HG02973 (cell line): ENCODE measurements around the gene TBL3.

Experiments used
- ATAC-seq: cut with Tn5 transposase; IDR thresholded peaks from one replicate; pipeline ENCODE4 v1.9.1; 2021; ENCODE audit warnings: moderate library complexity; ENCODE audit not compliant: unreplicated experiment

Gene TBL3

GRCh38 chr16:1981398-1981836, 9.6 kb downstream of the TBL3 start, which contains the start of gene NOXO1:
Gene NOXO1 (minus strand): TSS chr16:1981469. CDS start chr16:1981179, 290 bp downstream.
- no peak for ATAC-seq

GRCh38 chr16:1982013-1982433, 10.2 kb downstream of the TBL3 start:
- ATAC-seq, result no peak

- ATAC-seq, result no peak
These were observed 11.2 kb downstream of the TBL3 start for GRCh38 chr16:1982991-1983543.

- ATAC-seq, result peak; percentile 54
These were observed 11.9 kb downstream of the TBL3 start, which contains the start of gene GFER for GRCh38 chr16:1983544-1984346. Gene GFER (plus strand): TSS chr16:1984193. CDS start chr16:1984219, 26 bp downstream.

GRCh38 chr16:1984347-1985225, 12.7 kb downstream of the TBL3 start:
- ATAC-seq, result peak; percentile 4

- ATAC-seq, result no peak
These were observed 13.8 kb downstream of the TBL3 start for GRCh38 chr16:1985466-1986150.

- ATAC-seq, result no peak
These were observed 15.3 kb downstream of the TBL3 start for GRCh38 chr16:1987198-1987597.

GRCh38 chr16:1989209-1990100, 17.6 kb downstream of the TBL3 start, which contains the start of gene SYNGR3:
Gene SYNGR3 (plus strand): TSS chr16:1989970. CDS start chr16:1990103, 133 bp downstream.
- no peak for ATAC-seq

- no peak for ATAC-seq
These were observed 18.2 kb downstream of the TBL3 start for GRCh38 chr16:1990101-1990350.

GRCh38 chr16:1990351-1991134, 18.7 kb downstream of the TBL3 start:
- ATAC-seq, result no peak

GRCh38 chr16:1991135-1991551, 19.3 kb downstream of the TBL3 start:
- no peak for ATAC-seq

- no peak for ATAC-seq
These were observed 19.7 kb downstream of the TBL3 start for GRCh38 chr16:1991588-1991947.

GRCh38 chr16:1991948-1992703, 20.3 kb downstream of the TBL3 start:
- ATAC-seq, result peak; percentile 39

- ATAC-seq, result no peak
These were observed 21.0 kb downstream of the TBL3 start for GRCh38 chr16:1992704-1993317.

GRCh38 chr16:1993731-1994131, 21.9 kb downstream of the TBL3 start:
- no peak for ATAC-seq

- ATAC-seq, result no peak
These were observed 25.9 kb downstream of the TBL3 start for GRCh38 chr16:1997494-1998359.

GRCh38 chr16:1998360-1998835, 26.5 kb downstream of the TBL3 start:
- ATAC-seq, result no peak
